CD4-positive, alpha-beta T cell treated with Interleukin-4 for 4 hours (primary cell): Measurements from ENCODE around the gene KCNQ1.

Source experiments
- DNase-seq: peaks from one replicate; pipeline ENCODE4 v3.0.0-alpha.2; 2020

The KCNQ1 gene

DNA sequence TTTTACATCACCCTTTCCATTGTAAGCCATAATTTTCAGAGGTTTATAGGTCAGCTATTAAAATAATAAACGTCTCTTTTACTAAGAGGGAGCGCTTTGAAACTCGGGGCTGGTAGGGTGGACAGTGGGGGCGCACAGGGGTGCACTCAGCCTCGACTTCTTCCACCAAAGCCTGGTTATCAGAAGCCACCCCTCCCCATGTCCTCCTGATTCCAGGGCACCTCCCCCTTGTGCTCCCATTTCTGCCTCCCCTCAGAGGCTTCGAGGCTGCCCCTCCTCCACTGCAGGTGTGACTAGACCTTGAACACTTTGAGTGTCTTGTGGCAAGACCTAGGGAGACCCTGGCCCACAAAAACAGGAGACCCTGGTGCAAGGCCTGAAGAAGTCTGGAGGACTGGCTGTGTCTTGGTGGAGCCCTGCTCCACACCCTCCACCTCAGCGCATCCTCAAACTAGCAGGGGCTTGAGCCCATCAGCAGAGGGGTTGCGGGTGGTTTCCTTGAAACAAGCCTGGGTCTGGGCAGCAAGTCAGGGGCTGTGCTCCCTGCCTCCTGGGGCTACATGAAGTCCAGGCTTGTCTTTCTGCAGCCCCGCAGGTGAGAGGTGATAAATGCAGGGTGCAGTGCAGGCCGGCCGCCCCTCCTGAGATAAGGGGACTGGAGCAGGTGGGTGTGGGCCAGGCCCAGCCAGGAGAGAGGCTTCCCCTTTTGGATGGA is 437.7 kb downstream of the KCNQ1 start:
- DNase-seq = no peak

GRCh38 chr11:2883640-2883978 is 438.8 kb downstream of the KCNQ1 start:
- no peak for DNase-seq

GRCh38 chr11:2883979-2884815 is 439.4 kb downstream of the KCNQ1 start:
- no peak for DNase-seq

DNA sequence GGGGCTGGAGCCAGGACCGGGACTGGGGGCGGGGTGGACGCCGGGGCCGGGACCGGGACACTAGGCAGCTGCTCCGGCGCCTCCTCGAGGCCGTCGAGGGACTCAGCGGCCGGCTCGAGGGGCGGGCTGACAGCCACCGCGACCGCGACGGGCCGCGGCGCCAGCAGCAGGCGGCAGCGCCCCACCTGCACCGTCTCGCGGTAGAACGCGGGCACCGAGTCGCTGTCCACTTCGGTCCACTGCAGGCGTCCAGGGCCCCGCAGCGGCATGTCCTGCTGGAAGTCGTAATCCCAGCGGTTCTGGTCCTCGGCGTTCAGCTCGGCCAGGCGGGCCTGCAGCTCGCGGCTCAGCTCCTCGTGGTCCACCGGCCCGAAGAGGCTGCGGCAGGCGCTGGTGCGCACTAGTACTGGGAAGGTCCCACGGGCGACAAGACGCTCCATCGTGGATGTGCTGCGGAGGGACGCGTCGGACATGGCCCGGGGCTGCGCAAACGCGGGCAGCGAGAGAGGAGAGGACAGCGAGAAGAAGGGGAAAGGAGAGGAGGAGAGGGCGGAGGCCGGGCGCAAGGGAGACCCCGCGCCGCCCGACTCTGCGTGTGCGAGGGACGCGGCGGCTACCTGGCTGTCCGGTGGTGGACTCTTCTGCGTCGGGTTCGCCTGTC is 440.3 kb downstream of the KCNQ1 start:
- no peak for DNase-seq

- peak; percentile 87 for DNase-seq
Observed at GRCh38 chr11:2885678-2886081, 440.9 kb downstream of the KCNQ1 start, which contains the start of gene CDKN1C. Gene CDKN1C, minus strand, starts transcription at chr11:2885775. Its CDS starts 319 bp downstream, at chr11:2885456.

GRCh38 chr11:2886191-2886894 is 441.5 kb downstream of the KCNQ1 start:
- no peak for DNase-seq

GRCh38 chr11:2886936-2887335 is 442.1 kb downstream of the KCNQ1 start:
- no peak for DNase-seq

GRCh38 chr11:2887515-2888195 is 442.8 kb downstream of the KCNQ1 start:
- DNase-seq = no peak

DNA sequence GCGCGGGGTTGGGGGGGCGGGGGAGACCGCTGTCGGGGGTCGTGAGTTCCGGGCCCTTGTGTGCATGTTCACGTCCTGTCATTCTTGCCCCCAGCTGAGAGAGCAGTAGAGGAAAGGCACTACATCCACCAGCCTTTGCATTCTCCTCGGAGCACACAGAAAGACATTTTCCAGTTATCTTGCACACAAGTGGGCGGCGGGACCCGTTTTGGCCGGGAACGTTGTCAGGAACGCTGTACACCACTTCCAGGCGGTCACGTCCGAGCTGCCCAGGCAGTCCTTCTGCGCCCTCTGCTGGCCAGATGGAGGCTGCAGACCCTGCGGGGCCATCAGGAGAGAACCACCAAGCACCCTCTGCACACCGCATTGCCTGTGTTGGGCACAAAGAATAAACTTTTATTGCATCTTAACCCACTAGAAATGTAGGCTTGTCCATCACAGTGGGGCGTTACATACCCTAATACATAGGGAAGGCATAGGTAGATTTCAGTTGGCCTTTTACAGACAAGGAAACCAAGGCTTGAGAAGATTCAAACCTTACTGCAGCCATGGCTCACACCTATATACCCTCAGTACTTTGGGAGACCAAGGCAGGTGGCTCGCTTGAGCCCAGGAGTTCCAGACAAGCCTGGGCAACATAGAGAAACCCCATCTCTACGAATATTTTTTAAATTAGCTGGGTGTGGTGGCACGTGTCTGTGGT is 443.6 kb downstream of the KCNQ1 start:
- peak; percentile 84 for DNase-seq

DNA sequence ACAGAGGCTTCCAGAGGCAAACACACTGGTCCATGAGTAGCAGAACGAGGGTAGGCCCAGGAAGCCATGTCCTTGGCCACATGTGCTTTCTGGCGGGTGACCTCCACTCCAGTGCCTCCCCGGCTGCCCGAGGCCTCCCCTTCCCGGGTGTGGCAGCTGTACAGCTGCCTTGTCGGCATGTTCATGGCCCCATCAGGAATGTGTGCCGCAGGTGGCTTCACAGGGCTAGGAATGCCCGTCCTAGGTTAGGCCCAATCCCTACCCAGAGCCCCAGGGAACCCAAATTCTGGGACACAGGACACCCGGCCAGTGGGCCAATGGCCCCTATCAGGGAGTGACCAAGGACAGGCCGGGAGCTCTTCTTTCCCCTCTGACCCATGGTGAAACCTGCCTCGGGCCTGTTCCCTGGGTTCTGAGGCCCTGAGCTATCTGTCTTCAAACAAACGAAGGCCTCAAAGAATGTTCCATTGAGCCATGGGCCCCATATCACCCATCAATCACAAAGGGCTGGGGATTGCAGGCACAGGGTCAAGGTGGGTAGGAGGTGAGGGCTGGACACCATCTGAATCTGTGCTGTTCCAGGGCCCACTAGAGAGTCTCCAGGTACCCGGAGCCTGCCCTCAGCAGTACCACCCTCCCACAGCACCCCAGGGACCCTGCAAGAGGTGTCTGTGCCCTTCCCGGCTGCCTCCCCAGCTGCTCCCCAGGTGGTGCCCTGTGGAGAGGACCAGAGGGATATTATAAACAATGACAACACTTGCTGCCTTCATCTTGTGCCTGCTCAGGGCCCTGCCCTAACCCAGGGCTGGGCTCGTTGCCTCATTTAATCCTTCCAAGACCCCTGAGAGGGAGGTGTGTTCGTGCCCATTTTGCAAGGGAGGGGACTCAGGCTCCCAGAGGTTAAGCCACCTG is 444.8 kb downstream of the KCNQ1 start:
- no peak for DNase-seq

DNA sequence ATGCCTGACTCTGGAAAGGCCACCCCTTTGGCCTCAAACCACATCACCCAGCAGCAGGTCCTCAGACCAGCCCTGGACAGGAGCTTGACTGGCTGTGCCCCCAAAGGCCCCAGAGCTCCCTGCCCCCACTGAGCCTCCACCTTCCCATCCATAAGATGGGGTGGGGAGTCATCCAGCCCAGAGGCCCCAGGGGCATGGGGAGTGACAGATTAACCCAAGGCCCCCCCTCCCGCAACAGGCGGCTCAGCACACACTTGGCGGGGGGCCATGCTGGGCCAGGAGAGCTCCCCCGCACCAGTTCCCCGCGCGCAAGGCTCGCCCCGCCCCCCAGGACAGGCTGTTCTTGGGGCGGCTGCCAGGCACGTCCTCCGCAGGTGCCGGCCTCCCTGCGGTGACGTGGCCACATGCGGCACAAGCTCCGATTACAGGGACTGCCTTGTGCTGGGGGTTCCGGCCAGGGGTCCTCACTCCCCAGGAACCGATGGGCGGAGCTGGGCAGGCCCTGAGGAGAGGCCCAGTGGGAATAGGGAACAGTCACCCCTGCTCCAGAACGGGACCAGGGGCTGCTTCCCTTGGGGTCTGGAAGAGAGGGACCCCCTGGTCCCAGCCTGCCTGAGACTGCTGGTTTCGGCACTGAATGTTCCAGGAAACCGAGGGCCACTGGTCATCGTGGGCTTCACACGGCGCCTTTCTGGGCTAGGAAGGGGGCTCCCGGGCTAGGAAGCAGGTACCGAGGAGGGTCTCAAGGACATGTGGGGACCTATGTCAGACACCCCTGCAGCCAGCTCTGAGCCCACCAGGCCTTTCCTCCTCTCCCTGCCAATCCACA is 445.9 kb downstream of the KCNQ1 start:
- no peak for DNase-seq

DNA sequence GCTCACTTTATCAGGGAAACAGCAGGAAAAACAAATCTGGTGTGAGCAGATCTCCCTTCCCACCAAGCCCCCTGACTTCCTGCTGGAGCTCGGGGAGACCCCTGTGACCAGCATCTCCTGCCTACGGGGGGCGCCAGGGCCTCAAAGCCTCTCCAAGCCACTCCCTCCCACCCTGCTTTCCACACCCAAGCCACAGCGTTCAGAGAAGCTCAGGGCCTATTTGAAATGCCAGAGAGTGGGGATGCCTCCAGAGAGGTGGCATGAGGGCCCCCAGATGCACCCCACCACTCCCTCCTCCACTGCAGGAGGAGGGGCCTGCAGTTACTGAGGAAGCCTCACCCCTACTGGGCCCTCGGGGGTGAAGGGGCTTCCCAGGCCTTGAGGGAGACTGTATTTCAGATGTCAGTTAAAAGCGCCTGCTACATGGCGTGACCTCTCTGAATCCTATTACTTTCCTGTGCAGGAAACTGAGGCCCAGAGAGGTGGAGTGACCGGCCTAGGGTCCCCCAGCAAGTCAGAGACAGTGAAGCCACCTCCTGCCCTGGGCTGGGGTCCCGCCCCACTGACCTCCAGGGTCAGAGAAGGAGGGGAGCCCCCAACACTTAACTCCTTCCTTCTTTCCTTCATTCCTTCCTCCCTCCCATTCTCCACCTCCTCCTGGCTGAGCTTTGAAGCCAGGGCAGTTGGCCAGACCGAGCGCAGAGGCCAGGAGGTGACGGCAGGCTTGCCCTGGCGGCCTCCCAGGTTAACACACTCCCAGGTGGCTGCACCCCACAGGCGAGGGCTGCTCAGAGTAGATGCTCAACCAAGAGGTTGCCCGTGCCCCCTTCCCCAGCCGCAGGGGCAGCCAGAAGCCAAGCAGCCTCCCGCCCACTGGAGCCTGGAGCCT is 446.8 kb downstream of the KCNQ1 start:
- no peak for DNase-seq

- DNase-seq = peak; percentile 46
Observed at GRCh38 chr11:2892215-2892966, 447.6 kb downstream of the KCNQ1 start.

DNA sequence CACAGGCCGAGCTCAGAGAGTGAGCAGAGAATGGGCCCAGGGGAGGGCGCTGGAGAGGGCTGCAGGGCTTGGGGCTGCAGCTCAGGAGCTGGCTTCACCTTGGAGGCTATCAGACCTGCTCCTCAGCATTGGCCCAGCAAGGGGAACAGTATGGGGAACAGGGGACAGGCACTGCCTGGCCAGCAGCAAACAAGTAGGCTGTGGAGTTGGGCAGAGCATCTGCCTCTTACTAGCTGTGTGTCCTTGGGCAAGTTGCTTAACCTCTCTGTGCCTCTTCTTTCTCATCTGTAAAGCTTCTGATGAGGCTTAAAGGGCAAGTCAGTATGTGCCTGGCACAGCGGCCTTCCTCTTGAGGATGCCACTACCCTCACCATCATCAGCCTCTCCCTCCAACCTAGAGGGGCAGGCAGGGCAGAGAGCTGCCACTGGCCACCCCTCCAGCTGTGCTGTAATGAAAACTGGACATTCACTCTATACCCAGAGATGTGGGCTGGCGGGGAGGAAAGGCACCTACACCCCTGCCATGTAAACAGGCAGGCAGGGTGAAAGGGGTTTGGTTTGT is 448.2 kb downstream of the KCNQ1 start:
- peak; percentile 36 for DNase-seq

DNA sequence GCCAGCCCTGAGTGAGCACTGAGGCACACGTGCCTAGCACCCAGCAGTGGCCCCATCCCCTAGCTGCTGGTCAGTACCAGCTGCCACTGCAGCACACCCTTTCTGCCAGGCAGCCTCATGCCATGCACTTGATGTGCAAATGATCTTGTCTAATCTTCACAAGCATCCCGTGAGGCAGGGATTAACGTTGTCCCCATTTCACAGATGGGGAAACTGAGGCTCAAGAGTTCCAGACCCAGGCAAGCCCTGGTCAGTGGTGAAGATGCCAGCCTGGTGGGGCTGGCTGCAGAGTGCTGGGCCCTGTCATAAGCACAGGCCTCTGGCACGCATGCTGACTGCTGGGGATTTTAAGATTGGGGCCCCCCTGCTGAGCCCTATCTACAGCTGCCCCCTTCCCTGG is 449.1 kb downstream of the KCNQ1 start:
- no peak for DNase-seq

DNA sequence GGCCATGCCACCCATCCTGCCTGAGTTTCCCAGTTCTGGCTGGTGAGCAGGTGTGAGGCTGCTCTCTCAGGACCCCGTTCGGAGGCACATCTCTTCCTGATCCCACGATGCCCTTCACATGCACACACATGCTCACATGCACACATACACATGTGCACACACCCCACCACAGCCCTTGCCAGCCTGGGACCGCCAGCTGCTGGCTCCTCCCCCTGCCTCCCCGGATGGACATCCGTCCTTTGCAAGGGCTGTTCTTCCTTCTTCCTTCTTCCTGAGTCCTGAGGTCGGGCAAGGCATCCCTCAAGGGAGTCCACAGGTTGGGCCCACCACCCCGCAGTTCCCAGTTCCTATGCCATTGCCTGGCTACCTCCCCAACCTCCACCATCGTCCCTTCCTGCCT is 451.2 kb downstream of the KCNQ1 start:
- no peak for DNase-seq

- no peak for DNase-seq
Observed at GRCh38 chr11:2897048-2897447, 452.2 kb downstream of the KCNQ1 start.
